Glutamatergic neuron (in vitro differentiated cells): ENCODE results near the gene PRKCG. TPM values are rescaled to one million over a fixed set of nuclear protein-coding genes. Genes with fewer than 3 reads are reported as not detected.
A peak's percentile ranks its signal among the peaks of the same experiment; 100 is the strongest.

Experiments used
- DNase-seq: peaks from one replicate; pipeline ENCODE4 v3.0.0; 2022
- H3K27ac Mint-ChIP-seq: one replicate; pipeline ENCODE4 v1.8.0; 2020; ENCODE audit warnings: mild to moderate bottlenecking, mixed read lengths, inconsistent platforms; ENCODE audit not compliant: unreplicated experiment
- H3K27me3 Mint-ChIP-seq: one replicate; pipeline ENCODE4 v1.8.0; 2020; ENCODE audit warnings: mild to moderate bottlenecking, moderate library complexity, mixed read lengths, inconsistent platforms; ENCODE audit not compliant: unreplicated experiment
- H3K36me3 Mint-ChIP-seq: one replicate; pipeline ENCODE4 v1.8.0; 2020; ENCODE audit warnings: mild to moderate bottlenecking, mixed read lengths, inconsistent platforms; ENCODE audit not compliant: unreplicated experiment
- H3K4me1 Mint-ChIP-seq: one replicate; pipeline ENCODE4 v1.8.0; 2020; ENCODE audit warnings: mild to moderate bottlenecking, low read depth, mixed read lengths, inconsistent platforms; ENCODE audit not compliant: unreplicated experiment
- H3K4me3 Mint-ChIP-seq: one replicate; pipeline ENCODE4 v1.8.0; 2020; ENCODE audit warnings: mild to moderate bottlenecking, mixed read lengths, inconsistent platforms; ENCODE audit not compliant: unreplicated experiment
- H3K9me3 Mint-ChIP-seq: one replicate; pipeline ENCODE4 v1.8.0; 2020; ENCODE audit warnings: mild to moderate bottlenecking, moderate library complexity, mixed read lengths, inconsistent platforms; ENCODE audit not compliant: unreplicated experiment
- total RNA-seq: library from RNA; stranded (reverse); fragmentation: NEBNext Ultra II Directional; extraction: Animal tissue kit (Norgen Biotek cat#: 25700); gene quantifications from one replicate; pipeline ENCODE4 v1.2.1, GENCODE V29; 2021; ENCODE audit not compliant: unreplicated experiment
- TF ChIP-seq, protein P1 (sequence below): fragments of 200-600 bp; sonication (generic); IDR thresholded peaks from one replicate; pipeline ENCODE4 v1.5.0; 2021; ENCODE audit not compliant: partially characterized antibody, unreplicated experiment

The PRKCG gene
- total RNA-seq, 1 donor from 2014 or later: 33.1 TPM

- peaks cover 9% of the 10 kb centered on the region for H3K4me1 Mint-ChIP-seq
- no peak overlapping the region for H3K4me3 Mint-ChIP-seq
- H3K27ac Mint-ChIP-seq: no peak overlapping the region
- H3K36me3 Mint-ChIP-seq: peaks cover 7% of the 10 kb centered on the region
- no peak for DNase-seq
- peaks cover 8% of the 10 kb centered on the region for H3K9me3 Mint-ChIP-seq
- TF ChIP-seq, protein P1, sequence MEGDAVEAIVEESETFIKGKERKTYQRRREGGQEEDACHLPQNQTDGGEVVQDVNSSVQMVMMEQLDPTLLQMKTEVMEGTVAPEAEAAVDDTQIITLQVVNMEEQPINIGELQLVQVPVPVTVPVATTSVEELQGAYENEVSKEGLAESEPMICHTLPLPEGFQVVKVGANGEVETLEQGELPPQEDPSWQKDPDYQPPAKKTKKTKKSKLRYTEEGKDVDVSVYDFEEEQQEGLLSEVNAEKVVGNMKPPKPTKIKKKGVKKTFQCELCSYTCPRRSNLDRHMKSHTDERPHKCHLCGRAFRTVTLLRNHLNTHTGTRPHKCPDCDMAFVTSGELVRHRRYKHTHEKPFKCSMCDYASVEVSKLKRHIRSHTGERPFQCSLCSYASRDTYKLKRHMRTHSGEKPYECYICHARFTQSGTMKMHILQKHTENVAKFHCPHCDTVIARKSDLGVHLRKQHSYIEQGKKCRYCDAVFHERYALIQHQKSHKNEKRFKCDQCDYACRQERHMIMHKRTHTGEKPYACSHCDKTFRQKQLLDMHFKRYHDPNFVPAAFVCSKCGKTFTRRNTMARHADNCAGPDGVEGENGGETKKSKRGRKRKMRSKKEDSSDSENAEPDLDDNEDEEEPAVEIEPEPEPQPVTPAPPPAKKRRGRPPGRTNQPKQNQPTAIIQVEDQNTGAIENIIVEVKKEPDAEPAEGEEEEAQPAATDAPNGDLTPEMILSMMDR: no peak
- peaks cover 7% of the 10 kb centered on the region for H3K27me3 Mint-ChIP-seq
Measured at GRCh38 chr19:53875602-53876325, 6.2 kb upstream of the PRKCG start.

GRCh38 chr19:53876651-53877224, 5.3 kb upstream of the PRKCG start:
- H3K9me3 Mint-ChIP-seq: peaks cover 4% of the 10 kb centered on the region
- DNase-seq: no peak
- peaks cover 7% of the 10 kb centered on the region for H3K36me3 Mint-ChIP-seq
- H3K27ac Mint-ChIP-seq: no peak overlapping the region
- TF ChIP-seq, protein P1: no peak
- H3K4me1 Mint-ChIP-seq: peaks cover 6% of the 10 kb centered on the region
- peaks cover 7% of the 10 kb centered on the region for H3K27me3 Mint-ChIP-seq
- H3K4me3 Mint-ChIP-seq: no peak overlapping the region

DNA sequence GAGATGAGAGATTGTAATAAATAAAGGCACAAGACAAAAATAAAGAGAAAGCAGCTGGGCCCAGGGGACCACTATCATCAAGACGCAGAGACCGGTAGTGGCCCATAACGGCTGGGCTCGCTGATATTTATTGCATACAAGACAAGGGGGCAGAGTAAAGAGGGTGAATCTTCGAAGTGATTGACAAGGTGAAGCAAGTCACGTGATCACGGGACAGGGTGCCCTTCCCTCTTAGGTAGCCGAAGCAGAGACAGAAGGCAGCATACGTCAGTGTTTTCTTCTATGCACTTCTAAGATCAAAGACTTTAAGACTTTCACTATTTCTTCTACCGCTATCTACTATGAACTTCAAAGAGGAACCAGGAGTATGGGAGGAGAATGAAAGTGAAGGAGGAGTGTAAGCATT, 4.6 kb upstream of the PRKCG start:
- Mint-ChIP-seq H3K27me3 (peaks cover 7% of the 10 kb centered on the region), H3K9me3 (peaks cover 4% of the 10 kb centered on the region), H3K27ac (no peak overlapping the region), H3K4me1 (peaks cover 6% of the 10 kb centered on the region), H3K4me3 (no peak overlapping the region), H3K36me3 (peaks cover 7% of the 10 kb centered on the region)
- TF ChIP-seq, protein P1: no peak
- DNase-seq: no peak

GRCh38 chr19:53878776-53879139, 3.2 kb upstream of the PRKCG start:
- no peak for DNase-seq
- TF ChIP-seq, protein P1: no peak
- peaks cover 4% of the 10 kb centered on the region for H3K9me3 Mint-ChIP-seq

More at GRCh38 chr19:53878776-53879139, 3.2 kb upstream of the PRKCG start:
- Mint-ChIP-seq H3K27me3 (peaks cover 9% of the 10 kb centered on the region), H3K36me3 (peaks cover 7% of the 10 kb centered on the region), H3K4me1 (peaks cover 10% of the 10 kb centered on the region), H3K27ac (peak overlapping the region; percentile 81), H3K4me3 (no peak overlapping the region)
